Measurements from ENCODE around the gene SLC19A1. TPM values are rescaled to one million over a fixed set of nuclear protein-coding genes. Genes with fewer than 3 reads are reported as not detected.

The SLC19A1 gene
- total RNA-seq, 1 donor from 2014 or later: 8.2 TPM

Small RNA genes within 50 kb of the gene (microRNA-seq; reads per million reads assigned to microRNA genes)
- gene MIR6815: 2.2 reads per million

Other genes with a start within 250 kb of the SLC19A1 start
- 51.6 TPM for gene COL18A1, start 137.3 kb downstream of the SLC19A1 start, total RNA-seq
- 3.7 TPM for gene PCBP3, start 101.3 kb upstream of the SLC19A1 start, total RNA-seq